Heart right ventricle (tissue), 16 donors: Measurements from ENCODE around the gene DOCK10. TPM values are rescaled to one million over a fixed set of nuclear protein-coding genes. Genes with fewer than 3 reads are reported as not detected.

Experiments used
- ATAC-seq, 8 donors: fragments of 200-7000 bp; cut with Tn5 transposase; one replicate each; pipeline ENCODE4 v1.9.1; 2020; ENCODE audit warnings: mild to moderate bottlenecking in 8 of 8, moderate library complexity in 8 of 8, moderate number of reproducible peaks in 1 of 8
- DNase-seq, 2 donors: peaks; one replicate each; pipeline ENCODE4 v3.0.0-alpha.2; 2020
- H3K27ac ChIP-seq, 10 donors: fragments of 200-600 bp; sonication (generic) in 2 of 10; one replicate each; pipeline versions ENCODE4 v1.5.0 to v1.8.0; 2020 to 2022; ENCODE audit warnings: mild to moderate bottlenecking in 3 of 10
- H3K27me3 ChIP-seq, 7 donors: fragments of 200-600 bp; one replicate each; pipeline ENCODE4 v1.8.0; 2021 to 2022; ENCODE audit warnings: mild to moderate bottlenecking in 2 of 7
- H3K36me3 ChIP-seq, 9 donors: fragments of 200-600 bp; sonication (generic) in 1 of 9; one replicate each; pipeline versions ENCODE4 v1.5.0 to v1.8.0; 2020 to 2022; ENCODE audit warnings: mild to moderate bottlenecking in 2 of 9
- H3K4me1 ChIP-seq, 9 donors: fragments of 200-600 bp; sonication (generic) in 1 of 9; one replicate each; pipeline versions ENCODE4 v1.5.0 to v1.8.0; 2020 to 2022; ENCODE audit warnings: mild to moderate bottlenecking in 4 of 9
- H3K4me3 ChIP-seq, 10 donors: fragments of 200-600 bp; sonication (generic) in 2 of 10; one replicate each; pipeline versions ENCODE4 v1.5.0 to v1.8.0; 2020 to 2022; ENCODE audit warnings: mild to moderate bottlenecking in 7 of 10, moderate library complexity in 2 of 10
- H3K9me3 ChIP-seq, 11 donors: fragments of 200-600 bp in 10 of 11; sonication (generic) in 2 of 11; one replicate each; pipeline versions ENCODE4 v1.5.0 to v1.8.0; 2013 to 2022; ENCODE audit warnings: mild to moderate bottlenecking in 2 of 11, control low read depth in 1 of 11, moderate library complexity in 1 of 11
- WGBS, 2 donors: extraction: QIAGEN DNeasy Blood & Tissue Kit; methylation state at CpG; one replicate each; pipeline ENCODE4 v1.1.7; 2013; ENCODE audit warnings: inconsistent platforms in 1 of 2; 5-methylcytosine and 5-hydroxymethylcytosine counted together
- intact Hi-C, 10 donors: fragments of 100-400 bp; cut with DNase I; formaldehyde crosslinking; loops; one replicate each; pipeline versions ENCODE4 v1.11.1 to v1.14.2; 2022
- polyA plus RNA-seq, 2 donors: library from polyadenylated mRNA; stranded (reverse); fragments of 200-250 nt; gene quantifications; one replicate each; pipeline ENCODE4 v1.2.3, GENCODE V29; 2013
- total RNA-seq, 10 donors: library from RNA; stranded (reverse); fragmentation: NEBNext Ultra II Directional in 3 of 10; extraction: Animal tissue kit (Norgen Biotek cat#: 25700) in 3 of 10; gene quantifications; one replicate each; pipeline versions ENCODE4 v1.2.1 to v1.2.4, GENCODE V29; 2021 to 2023
- TF ChIP-seq, protein P1 (sequence below), 9 donors: fragments of 200-600 bp; sonication (generic) in 2 of 9; IDR thresholded peaks; one replicate each; pipeline versions ENCODE4 v1.5.0 to v1.8.0; 2021 to 2022; ENCODE audit warnings: antibody characterized with exemption in 9 of 9, mild to moderate bottlenecking in 5 of 9, moderate library complexity in 1 of 9
- donor health status: Arrhythmogenic right ventricular cardiomyopathy.
- donor health status: ischemic (EF 13 %, LVEDD 7.1; RV severe dilation, severe dysfunction).
- donor health status: healthy with polysubstance abuse.
- donor health status: DM: no; HTN: yes; CAD: no.
- donor health status: DM: no; HTN: no; CAD: no.
- donor health status: ischemic (EF 25% LVEDD 6.9; RV normal size, moderate dysfunction).
- donor health status: ischemic (EF 25% LVEDD 5.7; RV mildly dilated, moderate dysfunction).
- donor health status: healthy.
- donor health status: DM: yes; HTN: yes; CAD: no.
- donor health status: Ischemic cardiomyopathy.
- donor health status: ischemic (EF 35%, LVEDD 5.7; RV mildly dilated, moderate dysfunction).
- donor health status: nonischemic (EF 11% LVEDD 7.7; RV severe dilation, severe dysfunction).
- donor health status: DM: yes; HTN: yes; CAD: no.
- donor health status: PGD.
- donor health status: ischemic (EF 29% LVEDD 5.4; RV normal size, mild dysfunction).
- donor health status: nonischemic (EF 23%, LVEDD 6.1; RV moderate dilation, normal function).

Gene DOCK10
- total and polyA plus RNA-seq, 12 donors = 0.77 to 18.9 (median 1.4) TPM

GRCh38 chr2:224753743-224754540, 288.3 kb downstream of the DOCK10 start:
- Histone ChIP-seq H3K27ac (peak overlapping the region in 4 of 10 donors; percentile 34 to 49 (median 41)), H3K4me1 (peaks cover 0 to 4% (median 0%) of the 10 kb centered on the region in 9 donors), H3K9me3 (peaks cover 0 to 22% (median 4%) of the 10 kb centered on the region in 11 donors), H3K36me3 (peaks cover 0 to 11% (median 0%) of the 10 kb centered on the region in 9 donors), H3K27me3 (no peaks in the 10 kb centered on the region), H3K4me3 (no peak overlapping the region)
- DNase-seq (no peak), ATAC-seq (peak in 5 of 8 donors; percentile 37 to 93 (median 57))
- WGBS, 2 donors = 48 to 61% methylated on average over 1 of the region's 1 CpG
- intact Hi-C loops = no loop called here
- TF ChIP-seq, protein P1, sequence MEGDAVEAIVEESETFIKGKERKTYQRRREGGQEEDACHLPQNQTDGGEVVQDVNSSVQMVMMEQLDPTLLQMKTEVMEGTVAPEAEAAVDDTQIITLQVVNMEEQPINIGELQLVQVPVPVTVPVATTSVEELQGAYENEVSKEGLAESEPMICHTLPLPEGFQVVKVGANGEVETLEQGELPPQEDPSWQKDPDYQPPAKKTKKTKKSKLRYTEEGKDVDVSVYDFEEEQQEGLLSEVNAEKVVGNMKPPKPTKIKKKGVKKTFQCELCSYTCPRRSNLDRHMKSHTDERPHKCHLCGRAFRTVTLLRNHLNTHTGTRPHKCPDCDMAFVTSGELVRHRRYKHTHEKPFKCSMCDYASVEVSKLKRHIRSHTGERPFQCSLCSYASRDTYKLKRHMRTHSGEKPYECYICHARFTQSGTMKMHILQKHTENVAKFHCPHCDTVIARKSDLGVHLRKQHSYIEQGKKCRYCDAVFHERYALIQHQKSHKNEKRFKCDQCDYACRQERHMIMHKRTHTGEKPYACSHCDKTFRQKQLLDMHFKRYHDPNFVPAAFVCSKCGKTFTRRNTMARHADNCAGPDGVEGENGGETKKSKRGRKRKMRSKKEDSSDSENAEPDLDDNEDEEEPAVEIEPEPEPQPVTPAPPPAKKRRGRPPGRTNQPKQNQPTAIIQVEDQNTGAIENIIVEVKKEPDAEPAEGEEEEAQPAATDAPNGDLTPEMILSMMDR (IDR thresholded peaks at IDR 0.05) = no peak

DNA sequence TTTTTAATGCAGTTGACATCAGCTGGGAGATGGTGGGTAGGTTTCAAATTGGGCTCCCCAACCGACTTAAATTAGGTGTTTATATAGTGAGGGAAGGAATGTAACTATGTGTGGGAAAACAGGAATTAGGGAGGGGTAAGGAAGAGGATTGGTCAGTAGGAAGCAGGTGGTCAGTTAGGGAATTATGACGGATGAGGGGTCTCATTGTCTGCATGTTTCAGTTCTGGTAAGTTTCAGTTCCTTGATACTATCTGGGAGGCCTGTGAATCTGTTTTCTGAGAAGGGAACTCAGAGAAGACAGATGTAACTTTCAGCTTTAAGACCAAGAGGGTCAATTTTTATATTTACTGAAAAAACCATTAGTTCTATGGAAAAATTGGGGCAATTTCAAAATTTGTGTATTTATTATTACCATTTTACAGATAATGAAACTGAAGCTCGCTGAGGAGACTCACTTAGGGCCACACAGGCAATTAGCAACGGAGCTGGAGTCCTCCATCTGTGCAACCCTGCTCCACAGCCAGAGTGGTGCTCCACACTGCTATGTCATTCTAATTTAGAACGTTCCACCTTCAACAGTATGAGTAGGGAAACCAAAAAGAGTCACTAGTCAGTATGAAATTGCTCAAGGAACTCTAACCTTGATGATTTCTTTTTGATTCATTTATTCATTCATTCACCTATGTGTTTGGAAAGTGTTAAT, 290.1 kb downstream of the DOCK10 start:
- H3K4me1 ChIP-seq = peaks cover 0 to 4% (median 0%) of the 10 kb centered on the region in 9 donors
- TF ChIP-seq, protein P1 (IDR thresholded peaks at IDR 0.05) = no peak
- WGBS, 2 donors = 77 to 80% methylated on average over 5 of the region's 5 CpGs
- no peak overlapping the region for H3K27ac ChIP-seq
- DNase-seq (no peak), ATAC-seq (no peak)
- H3K36me3 ChIP-seq = no peaks in the 10 kb centered on the region
- H3K4me3 ChIP-seq = no peak overlapping the region
- H3K9me3 ChIP-seq = peaks cover 0 to 4% (median 0%) of the 10 kb centered on the region in 11 donors
- H3K27me3 ChIP-seq = no peaks in the 10 kb centered on the region
- intact Hi-C loops = no loop called here

DNA sequence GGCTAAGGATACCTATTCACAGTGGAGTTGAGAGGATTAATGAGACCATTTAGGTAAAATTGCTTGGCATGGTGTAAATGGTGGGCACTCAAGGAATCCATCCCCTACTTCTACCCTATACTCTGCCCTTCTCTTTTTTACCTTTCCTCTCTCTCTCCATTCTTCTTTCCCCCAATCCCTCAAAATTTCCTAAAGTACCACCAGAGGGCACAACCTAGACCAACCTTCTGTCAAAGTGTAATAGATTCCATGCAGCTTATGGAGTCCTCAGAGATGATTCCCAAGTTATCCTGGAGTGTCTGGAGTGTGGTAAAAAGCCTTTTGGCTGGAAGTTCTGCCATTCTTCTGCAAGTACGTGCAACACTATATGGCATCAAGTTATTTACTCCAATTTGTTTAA, 293.1 kb downstream of the DOCK10 start:
- no peak overlapping the region for H3K27ac ChIP-seq
- no peaks in the 10 kb centered on the region for H3K9me3 ChIP-seq
- H3K36me3 ChIP-seq = no peaks in the 10 kb centered on the region
- WGBS, 2 donors = 69 to 76% methylated on average over 1 of the region's 1 CpG
- TF ChIP-seq, protein P1 (IDR thresholded peaks at IDR 0.05) = no peak
- no peaks in the 10 kb centered on the region for H3K27me3 ChIP-seq
- no peak for ATAC-seq
- no peak overlapping the region for H3K4me3 ChIP-seq
- intact Hi-C loops = no loop called here
- DNase-seq = no peak
- H3K4me1 ChIP-seq = peaks cover 0 to 4% (median 0%) of the 10 kb centered on the region in 9 donors

GRCh38 chr2:224747765-224748164, 294.5 kb downstream of the DOCK10 start:
- Histone ChIP-seq H3K27me3 (no peaks in the 10 kb centered on the region), H3K36me3 (no peaks in the 10 kb centered on the region), H3K9me3 (no peaks in the 10 kb centered on the region), H3K27ac (no peak overlapping the region), H3K4me3 (no peak overlapping the region), H3K4me1 (no peaks in the 10 kb centered on the region)
- 45 to 50% methylated on average over 4 of the region's 4 CpGs for WGBS, 2 donors
- intact Hi-C loops = no loop called here
- peak in 1 of 8 donors; percentile 41 for ATAC-seq
- TF ChIP-seq, protein P1 (IDR thresholded peaks at IDR 0.05) = no peak
- no peak for DNase-seq
